Measurements from ENCODE around the gene CHPT1. TPM values are rescaled to one million over a fixed set of nuclear protein-coding genes. Genes with fewer than 3 reads are reported as not detected.
"Not testable (repeated sequence)": the region's sequence is repeated elsewhere in the genome, so short reads cannot be mapped to it uniquely, and the experiment has no call there.

Gene CHPT1
- 23.7 TPM for total RNA-seq

DNA sequence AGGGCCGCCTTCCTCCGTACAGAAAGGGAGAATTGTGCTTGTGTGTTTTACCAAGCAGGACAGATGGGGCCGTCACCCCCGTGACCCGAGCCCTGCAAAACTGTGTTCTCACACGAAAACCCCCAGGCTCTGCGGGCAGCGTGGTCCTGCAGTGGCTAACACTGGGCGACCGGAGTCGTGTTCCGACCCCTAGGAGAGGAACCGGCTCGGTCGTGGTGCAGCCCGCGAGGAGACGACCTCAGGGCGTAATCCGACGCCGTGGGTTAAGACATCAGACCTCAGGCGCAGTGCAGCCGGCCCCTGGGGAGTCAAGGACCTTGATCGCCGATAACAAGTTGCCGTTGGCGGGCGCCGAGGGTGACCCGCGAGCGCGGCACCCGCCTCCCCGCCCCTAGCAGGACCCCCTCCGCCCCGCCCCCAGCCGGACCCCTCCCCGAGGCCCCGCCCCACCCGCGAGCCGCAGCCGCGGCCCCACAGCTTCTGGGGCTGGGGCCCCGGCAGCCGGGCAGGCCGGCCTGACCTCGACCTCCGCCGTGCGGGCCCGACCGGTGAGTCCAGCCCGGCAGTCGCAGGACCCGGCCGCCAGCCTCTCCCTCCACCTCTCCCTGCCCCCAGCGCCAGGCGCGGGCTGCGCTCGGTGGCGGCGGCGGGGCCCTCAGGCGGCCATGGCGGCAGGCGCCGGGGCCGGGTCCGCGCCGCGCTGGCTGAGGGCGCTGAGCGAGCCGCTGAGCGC, at the start of gene CHPT1:
CHPT1 (plus strand) TSS at position 444 of the 733 bp plus-strand sequence; CDS start at position 666, 222 bp downstream.
- no peak for DNase-seq

DNA sequence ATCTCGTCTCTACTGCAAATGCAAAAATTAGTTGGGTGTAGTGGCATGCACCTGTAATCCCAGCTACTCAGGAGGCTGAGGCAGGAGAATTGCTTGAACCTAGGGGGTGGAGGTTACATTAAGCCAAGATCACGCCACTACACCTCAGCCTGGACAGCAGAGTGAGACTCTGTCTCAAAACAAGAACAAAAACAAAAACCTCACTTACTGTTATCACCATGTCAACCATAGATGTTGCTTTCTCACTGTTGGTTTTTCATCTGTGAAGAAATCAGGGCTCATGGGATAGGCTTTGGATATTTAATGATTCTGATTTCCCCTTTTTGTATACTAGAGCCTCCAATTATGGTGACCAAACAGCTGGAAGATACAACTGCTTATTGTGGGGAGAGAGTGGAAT, 49.7 kb upstream of the CHPT1 start:
- no peak for DNase-seq

- DNase-seq, result no peak
Observed at GRCh38 chr12:101648195-101648594, 49.2 kb upstream of the CHPT1 start.

DNA sequence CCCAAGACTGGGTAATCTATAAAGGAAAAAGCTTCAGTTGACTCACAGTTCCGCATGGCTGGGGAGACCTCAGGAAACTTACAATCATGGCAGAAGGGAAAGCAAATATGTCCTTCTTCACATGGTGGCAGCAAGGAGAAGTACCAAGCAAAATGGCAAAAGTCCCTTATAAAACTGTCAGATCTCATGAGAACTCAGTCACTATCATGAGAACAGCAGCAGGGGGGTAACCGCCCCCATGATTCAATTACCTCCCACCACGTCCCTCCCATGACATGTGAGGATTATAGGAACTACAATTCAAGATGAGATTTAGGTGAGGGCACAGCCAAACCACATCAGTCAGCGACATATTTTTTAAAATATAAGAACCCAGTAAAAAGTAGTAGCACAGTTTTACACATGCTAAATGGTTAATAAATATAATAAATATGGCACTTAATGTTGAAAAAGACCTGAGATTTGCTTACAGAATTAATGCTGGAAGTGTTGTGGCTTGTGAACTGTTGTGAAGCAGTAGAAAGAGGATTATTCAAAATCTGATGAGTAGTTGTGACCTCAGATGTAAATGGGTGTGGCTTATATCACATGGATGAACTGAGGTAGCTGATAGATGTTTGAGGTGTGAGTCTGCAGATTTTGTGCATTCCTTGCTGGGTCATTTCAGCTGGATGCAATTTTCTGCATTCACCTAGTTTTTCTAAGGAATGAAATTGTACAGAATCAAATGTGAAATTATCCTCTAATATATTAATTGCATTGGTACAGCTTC, 46.9 kb upstream of the CHPT1 start:
- no peak for DNase-seq

DNA sequence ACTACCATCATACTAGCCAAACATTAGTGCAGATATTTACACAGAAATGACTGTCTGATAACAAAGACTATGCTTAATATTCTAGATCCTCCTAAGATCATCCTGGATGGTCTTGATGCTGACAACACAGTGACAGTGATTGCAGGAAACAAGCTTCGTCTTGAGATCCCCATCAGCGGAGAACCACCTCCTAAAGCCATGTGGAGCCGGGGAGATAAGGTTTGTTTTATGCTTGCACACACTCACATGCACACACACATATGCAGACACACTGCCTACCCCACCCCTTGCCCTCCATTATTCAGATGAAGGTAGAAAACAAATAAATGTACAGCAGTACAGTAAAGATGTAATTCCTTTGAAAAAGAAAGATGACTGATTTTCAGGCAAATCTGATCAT, 44.4 kb upstream of the CHPT1 start:
- DNase-seq, result no peak

GRCh38 chr12:101653503-101653902, 43.9 kb upstream of the CHPT1 start:
- DNase-seq, result no peak

DNA sequence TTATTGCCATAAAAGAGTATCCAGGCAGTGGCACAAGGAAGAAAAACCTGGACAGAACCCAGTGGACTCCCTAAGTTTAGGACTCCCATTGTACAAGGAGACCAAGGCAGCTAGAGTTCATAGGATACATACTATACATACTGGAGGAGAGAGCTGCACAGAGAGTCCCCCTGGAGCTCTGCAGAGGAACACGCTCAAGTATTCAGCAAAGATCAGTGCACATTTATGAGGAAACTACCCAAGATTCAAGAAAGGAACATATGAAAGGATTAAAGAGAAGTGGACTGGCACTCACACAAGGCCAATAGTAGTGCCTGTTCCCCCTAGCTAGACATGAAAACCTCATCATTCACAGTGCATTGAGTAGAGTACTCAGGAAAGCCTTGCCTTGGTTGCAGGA, 43.0 kb upstream of the CHPT1 start:
- no peak for DNase-seq

GRCh38 chr12:101655393-101655792, 42.0 kb upstream of the CHPT1 start:
- no peak for DNase-seq

GRCh38 chr12:101660662-101661061, 36.8 kb upstream of the CHPT1 start:
- DNase-seq, result not testable (repeated sequence)

GRCh38 chr12:101663298-101663697, 34.1 kb upstream of the CHPT1 start:
- no peak for DNase-seq

- DNase-seq, result no peak
Observed at GRCh38 chr12:101664992-101665391, 32.4 kb upstream of the CHPT1 start.

DNA sequence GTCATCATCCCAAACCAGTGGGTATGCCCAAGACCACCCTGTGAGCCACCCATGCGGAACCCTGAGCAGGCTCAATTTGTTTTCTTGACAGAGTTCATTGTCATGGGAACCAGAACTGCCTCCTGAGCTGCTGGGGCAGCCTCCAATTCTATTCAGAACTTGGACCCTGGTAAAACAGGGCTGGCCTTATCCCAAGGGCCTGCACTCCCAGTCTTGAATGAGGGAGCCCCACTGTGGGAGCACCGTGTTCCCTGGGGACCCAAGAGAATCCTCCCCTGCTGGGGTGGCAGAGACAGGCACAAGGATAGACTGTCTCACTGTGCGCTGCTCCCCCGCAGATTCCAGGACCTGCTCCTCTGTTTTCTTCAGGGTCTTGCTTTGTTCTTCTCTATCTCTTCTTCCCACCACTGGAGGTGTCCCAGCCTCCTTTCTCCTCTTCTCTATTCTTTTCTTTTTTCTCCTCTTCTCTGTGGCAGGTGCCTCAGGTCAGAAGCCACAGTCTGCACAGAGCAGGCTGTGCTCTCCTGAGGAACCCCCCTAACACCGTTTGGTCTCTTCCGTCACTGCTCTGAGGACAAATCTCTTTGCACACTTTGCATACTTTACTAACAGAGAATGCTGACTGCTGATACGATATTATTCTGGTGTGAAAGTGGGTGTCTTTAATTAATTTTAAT, 31.2 kb upstream of the CHPT1 start:
- no peak for DNase-seq

DNA sequence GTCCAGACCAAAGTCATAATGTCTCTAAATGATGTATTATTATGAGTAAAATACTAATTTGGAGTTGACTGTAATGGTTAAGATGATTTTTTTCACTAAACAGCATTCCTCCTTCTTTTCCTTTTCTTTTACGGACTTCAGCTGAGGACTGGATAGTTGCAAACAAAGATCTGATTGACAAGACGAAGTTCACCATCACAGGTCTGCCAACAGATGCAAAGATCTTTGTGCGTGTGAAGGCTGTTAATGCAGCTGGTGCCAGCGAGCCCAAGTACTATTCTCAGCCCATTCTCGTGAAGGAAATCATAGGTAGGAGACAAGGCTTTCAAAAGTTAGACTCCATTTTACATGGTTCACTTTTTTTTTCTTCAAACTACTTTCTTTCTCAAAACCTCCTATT, 29.8 kb upstream of the CHPT1 start:
- no peak for DNase-seq

GRCh38 chr12:101670007-101670671, 27.3 kb upstream of the CHPT1 start:
- DNase-seq, result no peak

GRCh38 chr12:101671157-101671791, 26.2 kb upstream of the CHPT1 start:
- no peak for DNase-seq

- DNase-seq, result no peak
Observed at GRCh38 chr12:101671833-101672232, 25.6 kb upstream of the CHPT1 start.

- no peak for DNase-seq
Observed at GRCh38 chr12:101675555-101675954, 21.9 kb upstream of the CHPT1 start.

DNA sequence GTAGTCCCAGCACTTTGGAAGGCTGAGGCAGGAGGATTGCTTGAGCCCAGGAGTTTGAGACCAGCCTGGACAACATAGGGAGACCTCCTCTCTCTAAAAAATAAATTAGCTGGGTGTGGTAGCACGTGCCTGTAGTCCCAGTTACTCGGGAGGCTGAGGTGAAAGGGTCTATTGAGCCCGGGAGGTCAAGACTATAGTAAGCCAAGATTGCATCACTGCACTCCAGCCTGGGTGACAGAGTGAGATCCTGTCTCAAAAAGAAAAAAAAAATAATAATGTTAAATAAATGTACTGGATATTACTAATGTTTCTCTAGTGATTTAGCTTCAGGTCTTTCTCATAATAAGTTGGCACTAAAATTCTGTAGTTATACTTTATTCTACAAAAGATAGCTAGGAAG, 20.9 kb upstream of the CHPT1 start:
- not testable (repeated sequence) for DNase-seq

DNA sequence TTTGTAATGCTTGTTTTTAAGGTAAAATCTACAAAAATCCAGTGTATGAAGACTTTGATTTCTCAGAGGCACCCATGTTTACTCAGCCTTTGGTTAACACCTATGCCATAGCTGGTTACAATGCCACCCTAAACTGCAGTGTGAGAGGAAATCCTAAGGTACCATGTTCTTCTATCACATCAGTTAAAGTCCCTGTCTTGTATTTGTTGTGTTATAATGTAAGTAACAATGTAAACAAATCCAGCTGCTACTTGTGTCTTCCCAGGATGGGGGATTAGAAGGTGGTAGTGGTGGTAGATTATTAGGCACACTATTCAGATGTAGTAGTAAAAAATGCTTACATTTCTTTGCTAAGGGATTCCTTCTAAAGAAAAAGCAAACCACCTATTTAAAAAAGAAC, 19.4 kb upstream of the CHPT1 start:
- DNase-seq, result no peak

DNA sequence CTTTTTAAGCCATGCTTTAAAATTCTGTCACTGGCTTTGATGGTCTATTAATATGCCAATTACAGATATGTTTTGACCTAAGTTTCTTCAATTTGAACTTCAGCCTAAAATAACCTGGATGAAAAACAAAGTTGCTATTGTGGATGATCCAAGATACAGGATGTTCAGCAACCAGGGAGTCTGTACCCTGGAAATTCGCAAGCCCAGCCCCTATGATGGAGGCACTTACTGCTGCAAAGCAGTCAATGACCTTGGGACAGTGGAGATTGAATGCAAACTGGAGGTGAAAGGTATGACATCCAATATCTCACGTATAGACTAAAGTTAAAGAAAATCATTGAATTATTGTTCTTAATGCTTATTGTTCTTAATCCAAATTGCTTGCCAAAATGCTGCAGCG, 17.2 kb upstream of the CHPT1 start:
- no peak for DNase-seq

DNA sequence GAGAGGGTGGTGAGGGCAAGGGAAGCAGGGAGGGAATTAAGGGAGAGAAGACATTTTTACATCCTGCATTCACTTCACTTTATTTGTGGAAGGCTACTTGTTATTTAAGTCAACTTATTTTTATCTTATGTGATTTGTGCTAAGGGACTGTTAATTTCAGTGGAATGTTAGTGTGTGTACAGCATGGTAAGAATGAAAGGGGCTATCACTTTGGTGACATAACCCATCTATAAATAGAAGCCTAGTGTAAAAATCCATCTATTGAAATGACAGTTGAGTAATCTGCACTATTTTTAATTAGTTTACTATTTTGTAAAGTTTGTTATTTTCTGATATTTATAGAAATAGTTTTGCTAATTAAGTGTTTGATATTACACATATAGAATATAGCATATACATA, 16.8 kb upstream of the CHPT1 start:
- DNase-seq, result no peak

GRCh38 chr12:101681627-101682026, 15.8 kb upstream of the CHPT1 start:
- DNase-seq, result not testable (repeated sequence)

Measured in skin of body (tissue), 2 donors.